DOHH2 (cell line): Measurements from ENCODE around the gene HABP2.

ENCODE experiments used
- H3F3A ChIP-seq: fragments of 200-600 bp; sonication (generic), shearing (Covaris generic); 2 replicates; pipeline ENCODE4 v1.6.0; 2016; ENCODE audit warnings: antibody characterized with exemption, mild to moderate bottlenecking; ENCODE audit not compliant: control insufficient read depth, insufficient read depth
- H3K27ac ChIP-seq: fragments of 200-600 bp; sonication (generic); 2 replicates; pipeline ENCODE4 v1.5.1; 2014; ENCODE audit warnings: low read depth, mild to moderate bottlenecking, low read length, moderate library complexity
- H3K27me3 ChIP-seq: fragments of 200-600 bp; sonication (generic); 2 replicates; pipeline ENCODE4 v1.6.1; 2014; ENCODE audit warnings: mild to moderate bottlenecking, low read length, mixed read lengths; ENCODE audit not compliant: control insufficient read depth
- H3K36me3 ChIP-seq: fragments of 200-600 bp; sonication (generic); 2 replicates; pipeline ENCODE4 v1.6.1; 2014; ENCODE audit warnings: mild to moderate bottlenecking, low read length, moderate library complexity, mixed read lengths; ENCODE audit not compliant: control insufficient read depth
- H3K4me1 ChIP-seq: fragments of 200-600 bp; sonication (generic); 2 replicates; pipeline ENCODE4 v1.6.1; 2014; ENCODE audit warnings: mild to moderate bottlenecking, low read length, mixed read lengths; ENCODE audit not compliant: control insufficient read depth
- H3K4me2 ChIP-seq: fragments of 200-600 bp; sonication (generic); 2 replicates; pipeline ENCODE4 v1.6.0; 2014; ENCODE audit warnings: mild to moderate bottlenecking, low read length, moderate library complexity
- H3K4me3 ChIP-seq: fragments of 200-600 bp; sonication (generic); 2 replicates; pipeline ENCODE4 v1.5.1; 2014; ENCODE audit warnings: mild to moderate bottlenecking, low read length, mixed read lengths
- H3K79me2 ChIP-seq: fragments of 200-600 bp; sonication (generic); 2 replicates; pipeline ENCODE4 v1.6.1; 2014; ENCODE audit warnings: mild to moderate bottlenecking, low read length, mixed read lengths; ENCODE audit not compliant: control insufficient read depth
- H3K9me2 ChIP-seq: fragments of 200-600 bp; sonication (generic); replicated peaks from 2 replicates; pipeline ENCODE4 v1.6.1; 2014; ENCODE audit warnings: mild to moderate bottlenecking, low read length, mixed read lengths; ENCODE audit not compliant: control insufficient read depth
- H3K9me3 ChIP-seq: fragments of 200-600 bp; sonication (generic); 2 replicates; pipeline ENCODE4 v1.6.1; 2014; ENCODE audit warnings: antibody characterized with exemption, low read length, mixed read lengths; ENCODE audit not compliant: control insufficient read depth, insufficient read depth
- H4K20me1 ChIP-seq: fragments of 200-600 bp; sonication (generic); 2 replicates; pipeline ENCODE4 v1.6.0; 2014; ENCODE audit warnings: low read depth, mild to moderate bottlenecking, antibody characterized with exemption, low read length, moderate library complexity; ENCODE audit not compliant: control insufficient read depth, insufficient read depth
- EZH2phosphoT487 ChIP-seq: fragments of 200-600 bp; sonication (generic); IDR thresholded peaks from 2 replicates; pipeline ENCODE4 v1.6.1; 2017; ENCODE audit warnings: borderline replicate concordance, mild to moderate bottlenecking, antibody characterized with exemption, low read length, moderate library complexity, mixed read lengths
- TF ChIP-seq, protein P1 (sequence below): fragments of 200-600 bp; sonication (generic); IDR thresholded peaks from one replicate; pipeline ENCODE4 v1.5.1; 2014; ENCODE audit warnings: antibody characterized with exemption, mild to moderate bottlenecking, low read depth, low read length; ENCODE audit not compliant: poor library complexity, severe bottlenecking

Gene HABP2

DNA sequence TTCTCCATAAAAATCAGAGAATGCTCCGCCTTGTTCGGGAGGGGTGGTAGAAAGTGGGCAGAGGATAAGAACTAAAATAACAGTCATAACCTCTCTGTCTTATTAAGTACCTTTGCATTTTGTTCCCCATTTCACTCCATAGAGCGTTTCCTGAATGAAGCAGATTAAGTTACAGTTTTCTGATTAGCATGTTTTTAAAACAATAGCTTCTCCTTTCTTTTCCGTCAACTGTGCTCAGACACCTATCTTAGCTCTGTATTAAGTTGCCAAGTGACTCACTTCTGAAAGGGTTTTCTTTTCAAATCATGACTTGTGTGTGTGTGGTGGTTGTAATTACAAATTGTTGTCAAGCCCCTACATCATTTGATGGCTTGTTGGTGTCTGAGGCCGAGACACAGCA is 1.4 kb downstream of the HABP2 start:
- no peak for TF ChIP-seq EZH2phosphoT487
- TF ChIP-seq, protein P1, sequence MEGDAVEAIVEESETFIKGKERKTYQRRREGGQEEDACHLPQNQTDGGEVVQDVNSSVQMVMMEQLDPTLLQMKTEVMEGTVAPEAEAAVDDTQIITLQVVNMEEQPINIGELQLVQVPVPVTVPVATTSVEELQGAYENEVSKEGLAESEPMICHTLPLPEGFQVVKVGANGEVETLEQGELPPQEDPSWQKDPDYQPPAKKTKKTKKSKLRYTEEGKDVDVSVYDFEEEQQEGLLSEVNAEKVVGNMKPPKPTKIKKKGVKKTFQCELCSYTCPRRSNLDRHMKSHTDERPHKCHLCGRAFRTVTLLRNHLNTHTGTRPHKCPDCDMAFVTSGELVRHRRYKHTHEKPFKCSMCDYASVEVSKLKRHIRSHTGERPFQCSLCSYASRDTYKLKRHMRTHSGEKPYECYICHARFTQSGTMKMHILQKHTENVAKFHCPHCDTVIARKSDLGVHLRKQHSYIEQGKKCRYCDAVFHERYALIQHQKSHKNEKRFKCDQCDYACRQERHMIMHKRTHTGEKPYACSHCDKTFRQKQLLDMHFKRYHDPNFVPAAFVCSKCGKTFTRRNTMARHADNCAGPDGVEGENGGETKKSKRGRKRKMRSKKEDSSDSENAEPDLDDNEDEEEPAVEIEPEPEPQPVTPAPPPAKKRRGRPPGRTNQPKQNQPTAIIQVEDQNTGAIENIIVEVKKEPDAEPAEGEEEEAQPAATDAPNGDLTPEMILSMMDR = no peak
- H3K27ac ChIP-seq = no peak overlapping the region
- H3K36me3 ChIP-seq = no peaks in the 10 kb centered on the region
- 0 out of 2 replicates have a peak, but pooled peaks cover 3% of the 10 kb centered on the region for H3K27me3 ChIP-seq
- no peaks in the 10 kb centered on the region for H3F3A ChIP-seq
- no peaks in the 10 kb centered on the region for H4K20me1 ChIP-seq
- no peaks in the 10 kb centered on the region for H3K9me3 ChIP-seq
- no peaks in the 10 kb centered on the region for H3K4me1 ChIP-seq
- H3K79me2 ChIP-seq = no peaks in the 10 kb centered on the region
- H3K4me2 ChIP-seq = no peak overlapping the region
- H3K9me2 ChIP-seq = no peaks in the 10 kb centered on the region
- H3K4me3 ChIP-seq = no peak overlapping the region

DNA sequence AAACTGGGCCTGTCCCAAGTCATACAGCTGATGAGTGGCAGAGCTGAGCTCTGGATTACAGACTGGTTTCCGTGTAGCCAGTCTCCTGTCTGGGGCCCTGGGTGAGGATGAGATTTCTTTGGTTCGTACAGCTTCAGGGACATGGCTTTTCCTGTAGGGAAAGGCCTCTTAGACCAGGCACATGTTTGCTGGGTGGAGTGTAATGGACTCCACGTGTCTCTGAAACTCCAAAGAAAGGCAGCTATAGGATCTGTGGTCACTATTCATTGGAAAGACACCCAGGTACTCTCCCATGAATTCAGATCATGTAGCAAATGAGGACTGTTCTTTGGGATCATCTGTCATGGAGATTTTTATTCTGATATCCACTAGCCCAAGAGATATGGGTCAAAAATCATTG is 2.4 kb downstream of the HABP2 start:
- Histone ChIP-seq H3K4me3 (no peak overlapping the region), H3K4me1 (no peaks in the 10 kb centered on the region), H3F3A (no peaks in the 10 kb centered on the region), H3K79me2 (no peaks in the 10 kb centered on the region), H3K27ac (no peak overlapping the region), H4K20me1 (no peaks in the 10 kb centered on the region), H3K27me3 (0 out of 2 replicates have a peak, but pooled peaks cover 3% of the 10 kb centered on the region), H3K9me2 (no peaks in the 10 kb centered on the region), H3K4me2 (no peak overlapping the region), H3K9me3 (no peaks in the 10 kb centered on the region), H3K36me3 (no peaks in the 10 kb centered on the region)
- TF ChIP-seq, protein P1 = no peak
- TF ChIP-seq EZH2phosphoT487 = no peak

DNA sequence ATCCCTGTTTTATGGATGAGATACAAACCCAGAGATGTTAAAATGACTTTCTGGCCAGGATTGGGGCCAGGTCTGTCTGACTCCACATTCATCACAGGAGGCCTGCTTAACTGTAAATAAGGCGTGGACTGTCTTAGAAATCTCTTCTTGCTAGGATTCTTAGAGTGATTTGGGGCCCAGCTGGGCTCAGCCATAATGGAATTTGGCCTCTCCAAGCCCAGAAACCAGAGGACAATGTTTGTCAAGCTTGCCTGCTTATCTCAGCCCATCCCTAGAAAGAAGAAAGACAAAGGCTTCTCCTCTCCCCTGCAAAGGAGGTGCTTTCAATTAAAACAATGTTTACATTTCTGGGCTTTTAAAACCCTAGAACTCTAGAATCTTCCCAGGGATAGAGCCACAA is 2.9 kb downstream of the HABP2 start:
- Histone ChIP-seq H3K36me3 (no peaks in the 10 kb centered on the region), H3K79me2 (no peaks in the 10 kb centered on the region), H3F3A (no peaks in the 10 kb centered on the region), H3K27ac (no peak overlapping the region), H3K27me3 (0 out of 2 replicates have a peak, but pooled peaks cover 3% of the 10 kb centered on the region), H3K4me3 (no peak overlapping the region), H3K9me2 (no peaks in the 10 kb centered on the region), H3K9me3 (no peaks in the 10 kb centered on the region), H3K4me2 (no peak overlapping the region), H3K4me1 (no peaks in the 10 kb centered on the region), H4K20me1 (no peaks in the 10 kb centered on the region)
- no peak for TF ChIP-seq EZH2phosphoT487
- TF ChIP-seq, protein P1 = no peak
